CD4-positive, alpha-beta T cell treated with Interleukin-15 for 1 hour (primary cell): Measurements from ENCODE around the gene AK8.

Source experiments
- DNase-seq: peaks from one replicate; pipeline ENCODE4 v3.0.0-alpha.2; 2020

AK8 gene

GRCh38 chr9:132877824-132878694 is at the start of gene AK8:
AK8 (minus strand) TSS chr9:132878284; CDS start chr9:132878255, 29 bp downstream.
- DNase-seq: peak; percentile 74

- DNase-seq: no peak
Measured at GRCh38 chr9:132927704-132928103, 49.6 kb upstream of the AK8 start.

- no peak for DNase-seq
Measured at GRCh38 chr9:132923346-132923902, 45.3 kb upstream of the AK8 start.

GRCh38 chr9:132919614-132920268 is 41.7 kb upstream of the AK8 start:
- no peak for DNase-seq

- DNase-seq: no peak
Measured at GRCh38 chr9:132914924-132915323, 36.8 kb upstream of the AK8 start.

GRCh38 chr9:132912131-132912530 is 34.0 kb upstream of the AK8 start:
- no peak for DNase-seq

- DNase-seq: no peak
Measured at GRCh38 chr9:132910376-132910775, 32.3 kb upstream of the AK8 start.

- no peak for DNase-seq
Measured at GRCh38 chr9:132909311-132909710, 31.2 kb upstream of the AK8 start.

GRCh38 chr9:132908635-132909034 is 30.6 kb upstream of the AK8 start:
- DNase-seq: no peak

GRCh38 chr9:132905726-132906125 is 27.6 kb upstream of the AK8 start:
- no peak for DNase-seq

GRCh38 chr9:132903574-132904492 is 25.7 kb upstream of the AK8 start:
- DNase-seq: no peak

GRCh38 chr9:132901858-132902831 is 24.1 kb upstream of the AK8 start:
- peak; percentile 78 for DNase-seq

GRCh38 chr9:132898051-132898450 is 20.0 kb upstream of the AK8 start:
- no peak for DNase-seq

GRCh38 chr9:132896906-132897305 is 18.8 kb upstream of the AK8 start:
- DNase-seq: no peak

- DNase-seq: no peak
Measured at GRCh38 chr9:132896264-132896663, 18.2 kb upstream of the AK8 start.

GRCh38 chr9:132894862-132895835 is 17.1 kb upstream of the AK8 start:
- no peak for DNase-seq

- DNase-seq: no peak
Measured at GRCh38 chr9:132894346-132894745, 16.3 kb upstream of the AK8 start.

GRCh38 chr9:132892400-132892799 is 14.3 kb upstream of the AK8 start:
- DNase-seq: no peak

GRCh38 chr9:132888151-132888550 is 10.1 kb upstream of the AK8 start:
- DNase-seq: no peak
